IPS-15b (cell line): Measurements from ENCODE around the gene ST6GALNAC1.

Experiments used
- H3K27me3 ChIP-seq: one replicate; pipeline ENCODE4 v1.6.1; 2013; ENCODE audit warnings: low read length; ENCODE audit not compliant: control insufficient read depth, insufficient read depth
- H3K36me3 ChIP-seq: one replicate; pipeline ENCODE4 v1.6.1; 2013; ENCODE audit warnings: low read length; ENCODE audit not compliant: control insufficient read depth, insufficient read depth
- H3K4me1 ChIP-seq: one replicate; pipeline ENCODE4 v1.6.1; 2013; ENCODE audit warnings: mild to moderate bottlenecking, low read length; ENCODE audit not compliant: control insufficient read depth, insufficient read depth
- H3K4me3 ChIP-seq: one replicate; pipeline ENCODE4 v1.5.1; 2013; ENCODE audit warnings: low read depth, low read length
- H3K9ac ChIP-seq: one replicate; pipeline ENCODE4 v1.6.1; 2013; ENCODE audit warnings: low read depth, mild to moderate bottlenecking, low read length
- H3K9me3 ChIP-seq: one replicate; pipeline ENCODE4 v1.6.1; 2013; ENCODE audit warnings: mild to moderate bottlenecking, low read length; ENCODE audit not compliant: control insufficient read depth, insufficient read depth

The ST6GALNAC1 gene

GRCh38 chr17:76683921-76684745, 40.6 kb upstream of the ST6GALNAC1 start:
- Histone ChIP-seq H3K4me3 (no peak overlapping the region), H3K9me3 (no peaks in the 10 kb centered on the region), H3K9ac (no peak overlapping the region), H3K4me1 (no peaks in the 10 kb centered on the region), H3K36me3 (no peaks in the 10 kb centered on the region), H3K27me3 (no peaks in the 10 kb centered on the region)

GRCh38 chr17:76683011-76683755, 39.6 kb upstream of the ST6GALNAC1 start:
- Histone ChIP-seq H3K36me3 (no peaks in the 10 kb centered on the region), H3K27me3 (no peaks in the 10 kb centered on the region), H3K9me3 (no peaks in the 10 kb centered on the region), H3K9ac (no peak overlapping the region), H3K4me3 (no peak overlapping the region), H3K4me1 (no peaks in the 10 kb centered on the region)

- H3K9me3 ChIP-seq, result no peaks in the 10 kb centered on the region
- H3K36me3 ChIP-seq, result no peaks in the 10 kb centered on the region
- no peaks in the 10 kb centered on the region for H3K4me1 ChIP-seq
- no peaks in the 10 kb centered on the region for H3K27me3 ChIP-seq
- H3K9ac ChIP-seq, result no peak overlapping the region
- no peak overlapping the region for H3K4me3 ChIP-seq
Measured at GRCh38 chr17:76682296-76682695, 38.7 kb upstream of the ST6GALNAC1 start.

- no peaks in the 10 kb centered on the region for H3K9me3 ChIP-seq
- H3K9ac ChIP-seq, result no peak overlapping the region
- no peaks in the 10 kb centered on the region for H3K4me1 ChIP-seq
- no peaks in the 10 kb centered on the region for H3K27me3 ChIP-seq
- H3K36me3 ChIP-seq, result no peaks in the 10 kb centered on the region
- no peak overlapping the region for H3K4me3 ChIP-seq
Measured at GRCh38 chr17:76681222-76682137, 37.9 kb upstream of the ST6GALNAC1 start.

- Histone ChIP-seq H3K27me3 (no peaks in the 10 kb centered on the region), H3K36me3 (no peaks in the 10 kb centered on the region), H3K9ac (no peak overlapping the region), H3K4me1 (no peaks in the 10 kb centered on the region), H3K9me3 (no peaks in the 10 kb centered on the region), H3K4me3 (no peak overlapping the region)
Measured at GRCh38 chr17:76679239-76679638, 35.7 kb upstream of the ST6GALNAC1 start.

GRCh38 chr17:76678330-76678729, 34.8 kb upstream of the ST6GALNAC1 start:
- Histone ChIP-seq H3K27me3 (no peaks in the 10 kb centered on the region), H3K4me1 (no peaks in the 10 kb centered on the region), H3K4me3 (no peak overlapping the region), H3K36me3 (no peaks in the 10 kb centered on the region), H3K9ac (no peak overlapping the region), H3K9me3 (no peaks in the 10 kb centered on the region)

GRCh38 chr17:76677406-76677805, 33.8 kb upstream of the ST6GALNAC1 start:
- Histone ChIP-seq H3K4me3 (no peak overlapping the region), H3K36me3 (no peaks in the 10 kb centered on the region), H3K27me3 (no peaks in the 10 kb centered on the region), H3K9me3 (no peaks in the 10 kb centered on the region), H3K4me1 (peaks cover 3% of the 10 kb centered on the region), H3K9ac (no peak overlapping the region)

GRCh38 chr17:76676629-76677028, 33.1 kb upstream of the ST6GALNAC1 start:
- Histone ChIP-seq H3K4me1 (peaks cover 3% of the 10 kb centered on the region), H3K4me3 (no peak overlapping the region), H3K36me3 (no peaks in the 10 kb centered on the region)

GRCh38 chr17:76675648-76676047, 32.1 kb upstream of the ST6GALNAC1 start:
- no peak overlapping the region for H3K4me3 ChIP-seq
- no peaks in the 10 kb centered on the region for H3K36me3 ChIP-seq
- H3K9me3 ChIP-seq, result no peaks in the 10 kb centered on the region
- H3K27me3 ChIP-seq, result no peaks in the 10 kb centered on the region
- H3K9ac ChIP-seq, result no peak overlapping the region
- peaks cover 8% of the 10 kb centered on the region for H3K4me1 ChIP-seq

More at GRCh38 chr17:76676629-76677028, 33.1 kb upstream of the ST6GALNAC1 start:
- Histone ChIP-seq H3K9me3 (no peaks in the 10 kb centered on the region), H3K9ac (no peak overlapping the region), H3K27me3 (no peaks in the 10 kb centered on the region)

GRCh38 chr17:76674600-76674999, 31.0 kb upstream of the ST6GALNAC1 start:
- H3K4me3 ChIP-seq, result no peak overlapping the region
- H3K4me1 ChIP-seq, result peaks cover 13% of the 10 kb centered on the region
- H3K36me3 ChIP-seq, result no peaks in the 10 kb centered on the region
- no peak overlapping the region for H3K9ac ChIP-seq
- no peaks in the 10 kb centered on the region for H3K27me3 ChIP-seq
- H3K9me3 ChIP-seq, result no peaks in the 10 kb centered on the region

- Histone ChIP-seq H3K4me1 (peaks cover 13% of the 10 kb centered on the region), H3K4me3 (no peak overlapping the region), H3K36me3 (no peaks in the 10 kb centered on the region), H3K27me3 (no peaks in the 10 kb centered on the region), H3K9me3 (no peaks in the 10 kb centered on the region), H3K9ac (no peak overlapping the region)
Measured at GRCh38 chr17:76673729-76674128, 30.2 kb upstream of the ST6GALNAC1 start.
